HG02970 (cell line): ENCODE results near the gene MAGI2.

Experiments
- ATAC-seq: cut with Tn5 transposase; IDR thresholded peaks from one replicate; pipeline ENCODE4 v1.9.1; 2021; ENCODE audit warnings: mild to moderate bottlenecking, moderate library complexity, moderate number of reproducible peaks; ENCODE audit not compliant: unreplicated experiment, low FRiP score

Gene MAGI2

GRCh38 chr7:78185149-78185745 lies 1268.2 kb downstream of the MAGI2 start:
- ATAC-seq, result no peak

DNA sequence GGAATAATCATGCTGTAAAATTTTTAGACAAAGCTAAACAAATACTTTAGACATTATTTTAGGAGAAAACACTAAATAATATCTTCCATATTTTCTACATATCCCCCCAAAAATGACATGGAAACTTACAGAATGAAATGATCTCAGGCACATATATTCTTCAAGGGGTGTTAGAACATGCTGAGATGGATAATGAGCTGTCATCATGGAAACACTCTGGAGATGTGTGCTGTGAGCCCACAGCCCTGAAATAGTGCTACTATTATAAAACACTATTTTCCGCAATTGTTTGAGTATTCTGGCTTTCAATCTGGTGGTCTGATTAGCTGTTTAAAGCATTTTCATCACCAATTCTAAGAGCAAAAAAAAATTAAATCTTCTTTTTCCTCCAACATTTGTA lies 1269.2 kb downstream of the MAGI2 start:
- no peak for ATAC-seq

- no peak for ATAC-seq
These were observed 1273.5 kb downstream of the MAGI2 start for GRCh38 chr7:78179827-78180477.

DNA sequence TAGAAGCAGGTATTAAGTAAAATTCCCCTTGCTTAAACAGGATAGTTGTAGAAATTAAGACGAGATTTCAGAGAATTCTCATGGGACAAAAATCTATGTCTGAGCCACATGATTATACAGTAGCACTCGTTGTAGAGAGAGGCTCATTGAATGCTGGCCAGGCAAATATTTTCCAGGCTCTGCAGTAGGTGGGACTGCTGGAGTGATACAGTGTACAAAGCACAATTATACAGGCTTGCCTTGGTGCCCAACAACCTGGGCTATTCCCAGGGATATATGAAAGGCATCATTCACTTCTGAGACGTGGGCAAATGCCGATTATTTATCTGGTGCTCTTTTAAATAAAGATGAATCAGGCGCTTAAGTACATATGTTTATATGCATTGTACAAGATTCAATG lies 1274.3 kb downstream of the MAGI2 start:
- no peak for ATAC-seq

GRCh38 chr7:78178319-78178718 lies 1275.1 kb downstream of the MAGI2 start:
- ATAC-seq, result no peak

DNA sequence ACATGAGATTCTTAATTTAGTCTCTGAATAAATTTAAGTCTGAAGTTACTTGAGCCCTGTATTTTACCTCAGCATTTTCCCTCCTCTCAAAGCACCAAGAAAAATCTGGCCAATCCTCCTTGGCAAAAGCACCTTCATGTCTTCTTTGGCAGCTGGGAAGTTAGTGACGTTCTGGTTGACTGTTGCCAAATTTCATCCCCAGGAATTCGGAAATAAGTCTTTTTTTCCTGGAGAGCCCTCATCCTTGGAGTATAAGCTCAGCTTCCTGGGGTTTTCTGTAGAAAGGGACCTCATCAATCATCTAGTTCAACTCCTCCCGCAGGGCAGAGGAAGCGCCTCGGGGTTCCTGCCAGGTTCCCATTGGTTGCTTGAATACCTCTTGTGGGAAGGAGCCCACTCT lies 1277.3 kb downstream of the MAGI2 start:
- no peak for ATAC-seq

DNA sequence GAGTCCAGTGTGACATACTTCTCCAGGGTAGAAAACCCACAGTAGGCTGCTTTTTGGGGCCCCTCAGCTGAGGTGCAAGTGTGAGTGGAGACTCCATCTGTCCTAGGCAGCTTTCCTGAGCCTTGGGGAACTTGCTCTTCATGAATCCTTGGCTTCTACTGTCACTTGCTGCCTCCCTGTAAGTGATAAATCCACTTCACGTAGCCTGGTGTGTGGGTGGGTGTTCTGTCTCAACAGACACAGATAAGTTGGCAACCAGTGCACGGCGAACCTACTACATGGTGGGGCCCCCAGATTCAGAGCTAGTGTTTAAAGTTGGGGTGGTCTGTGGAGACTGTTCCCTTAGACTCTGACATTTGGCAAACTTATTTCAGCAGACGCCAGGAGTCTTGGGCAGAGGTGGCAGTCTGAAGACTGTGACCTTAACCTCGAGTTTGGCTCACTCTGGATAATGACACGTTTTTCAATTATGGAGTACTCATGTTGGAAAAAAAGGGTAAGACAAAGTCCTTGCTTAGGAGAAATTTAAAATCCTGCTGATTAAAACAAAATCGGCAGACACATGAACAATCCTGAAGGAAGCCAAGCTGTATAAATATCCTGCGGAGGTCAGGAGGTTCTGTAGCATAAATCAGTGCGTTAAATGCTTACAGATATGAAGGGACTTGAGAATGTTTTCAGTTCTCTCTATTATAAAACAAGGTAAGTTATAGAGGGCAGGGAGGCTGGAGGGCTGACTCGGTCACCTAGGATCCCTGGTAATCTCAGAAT lies 1278.0 kb downstream of the MAGI2 start:
- no peak for ATAC-seq

- ATAC-seq, result no peak
These were observed 1279.8 kb downstream of the MAGI2 start for GRCh38 chr7:78173666-78174065.

- ATAC-seq, result no peak
These were observed 1280.4 kb downstream of the MAGI2 start for GRCh38 chr7:78172933-78173591.

GRCh38 chr7:78172267-78172757 lies 1281.2 kb downstream of the MAGI2 start:
- ATAC-seq, result no peak

DNA sequence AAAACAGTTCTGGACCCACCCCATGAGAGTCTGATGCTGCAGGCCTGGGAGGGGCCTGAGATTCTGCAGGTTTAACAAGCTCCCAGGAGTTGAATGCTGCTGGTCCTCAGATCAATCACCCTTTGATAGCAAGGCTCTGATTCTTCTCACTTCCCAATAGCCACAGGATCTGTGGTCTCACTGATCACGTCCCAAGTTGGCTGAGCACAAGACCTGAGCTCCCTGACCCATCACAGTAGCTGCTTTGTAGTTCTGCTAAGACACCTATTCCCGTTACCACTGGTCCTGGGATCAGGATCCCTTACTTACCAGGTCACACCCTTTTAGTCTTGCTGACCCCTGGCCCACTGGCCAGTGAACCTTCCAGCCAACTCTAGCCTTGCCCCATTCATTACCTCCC lies 1282.1 kb downstream of the MAGI2 start:
- ATAC-seq, result no peak

GRCh38 chr7:78170815-78171214 lies 1282.7 kb downstream of the MAGI2 start:
- no peak for ATAC-seq

DNA sequence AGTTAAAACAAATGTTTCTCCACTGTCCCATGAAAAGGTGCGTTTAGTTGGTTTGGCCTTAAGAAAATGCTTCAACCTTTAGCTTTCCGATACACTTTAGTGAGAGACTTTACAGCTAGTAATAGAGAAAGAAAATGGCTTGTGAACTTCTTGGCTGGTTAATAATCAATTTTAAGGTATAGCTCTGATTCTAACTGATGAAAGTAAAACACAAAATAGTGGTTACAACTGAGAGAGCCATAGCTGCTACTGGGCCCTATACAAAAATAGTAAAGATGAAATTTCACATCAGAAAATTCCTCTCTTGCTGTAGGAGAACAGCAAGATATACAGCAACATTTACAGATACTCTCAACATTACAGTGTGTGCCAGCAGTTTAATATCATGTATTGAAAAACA lies 1283.5 kb downstream of the MAGI2 start:
- ATAC-seq, result no peak

- no peak for ATAC-seq
These were observed 1284.6 kb downstream of the MAGI2 start for GRCh38 chr7:78168865-78169264.

GRCh38 chr7:78167860-78168259 lies 1285.6 kb downstream of the MAGI2 start:
- ATAC-seq, result no peak

- ATAC-seq, result no peak
These were observed 1287.6 kb downstream of the MAGI2 start for GRCh38 chr7:78165854-78166253.

DNA sequence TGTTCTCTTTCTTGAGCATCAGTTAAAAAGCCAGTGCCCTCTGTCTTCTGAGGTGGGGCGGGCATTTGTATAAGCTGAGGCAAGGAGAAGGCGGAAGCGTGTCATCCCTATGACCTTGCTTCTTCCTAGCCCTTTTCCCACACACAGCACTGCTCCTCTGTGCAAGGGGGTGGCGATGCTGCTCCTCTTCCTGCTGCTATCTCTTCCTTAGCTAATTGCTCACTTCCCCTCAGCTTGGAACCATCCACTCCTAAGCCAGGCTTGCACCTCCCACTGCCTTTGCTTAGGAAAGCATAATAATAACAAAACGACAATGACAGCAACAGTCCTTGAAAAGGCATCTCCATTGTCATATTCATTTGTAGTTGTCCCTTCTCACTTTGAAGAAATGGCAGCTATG lies 1288.0 kb downstream of the MAGI2 start:
- no peak for ATAC-seq

GRCh38 chr7:78164459-78164858 lies 1289.0 kb downstream of the MAGI2 start:
- ATAC-seq, result no peak

- ATAC-seq, result no peak
These were observed 1291.7 kb downstream of the MAGI2 start for GRCh38 chr7:78161781-78162180.

DNA sequence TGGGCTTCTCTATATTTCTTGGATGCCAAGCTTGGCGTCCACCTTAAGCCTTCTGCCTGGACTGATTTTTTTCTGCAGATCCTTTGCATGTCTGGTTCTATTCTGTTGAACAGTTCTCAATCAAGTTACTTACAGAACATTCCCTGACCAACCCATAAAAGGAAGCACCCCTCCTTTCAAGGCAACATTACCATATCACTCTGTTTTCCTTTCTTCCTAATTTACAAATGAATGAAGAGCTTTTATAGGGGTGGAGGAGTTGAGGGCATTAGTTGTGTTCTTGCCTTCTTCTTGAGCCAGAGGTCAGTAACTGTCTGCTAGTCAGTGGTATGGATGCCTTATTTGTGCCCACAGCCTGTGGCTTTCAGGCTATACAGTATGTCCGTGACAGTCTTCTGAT lies 1293.9 kb downstream of the MAGI2 start:
- no peak for ATAC-seq

- no peak for ATAC-seq
These were observed 1300.2 kb downstream of the MAGI2 start for GRCh38 chr7:78153285-78153684.
